WI38 (cell line): ENCODE measurements around the gene TAB2.

Experiments used
- H3K4me3 ChIP-seq: 2 replicates; pipeline ENCODE4 v1.5.1; 2011; ENCODE audit warnings: low read depth, mild to moderate bottlenecking, control low read depth, low read length
- CTCF ChIP-seq: IDR thresholded peaks from 2 replicates; pipeline ENCODE4 v1.5.1; 2012; ENCODE audit warnings: low read depth, mild to moderate bottlenecking, control low read depth, low read length

TAB2 gene

GRCh38 chr6:149357726-149358538 is 40.4 kb downstream of the TAB2 start:
- TF ChIP-seq CTCF: no peak

GRCh38 chr6:149359440-149359839 is 41.9 kb downstream of the TAB2 start:
- H3K4me3 ChIP-seq: no peak overlapping the region
- no peak for TF ChIP-seq CTCF

More at GRCh38 chr6:149357726-149358538, 40.4 kb downstream of the TAB2 start:
- H3K4me3 ChIP-seq: no peak overlapping the region

- TF ChIP-seq CTCF: no peak
- H3K4me3 ChIP-seq: no peak overlapping the region
These were observed 43.0 kb downstream of the TAB2 start for GRCh38 chr6:149360536-149360935.

GRCh38 chr6:149362289-149362688 is 44.8 kb downstream of the TAB2 start:
- no peak overlapping the region for H3K4me3 ChIP-seq
- TF ChIP-seq CTCF: no peak

- H3K4me3 ChIP-seq: no peak overlapping the region
- TF ChIP-seq CTCF: no peak
These were observed 45.6 kb downstream of the TAB2 start for GRCh38 chr6:149363154-149363553.

GRCh38 chr6:149364557-149364956 is 47.0 kb downstream of the TAB2 start:
- no peak for TF ChIP-seq CTCF
- H3K4me3 ChIP-seq: no peak overlapping the region

- H3K4me3 ChIP-seq: no peak overlapping the region
- no peak for TF ChIP-seq CTCF
These were observed 47.7 kb downstream of the TAB2 start for GRCh38 chr6:149365197-149365596.
